LNCaP clone FGC (cell line): ENCODE measurements around the gene EML6.

Experiments used
- DNase-seq: peaks from one replicate; pipeline ENCODE4 v3.0.0-alpha.2; 2011; ENCODE audit warnings: low read depth
- H3K4me3 ChIP-seq: 2 replicates; pipeline ENCODE4 v1.5.1; 2011; ENCODE audit warnings: mild to moderate bottlenecking, low read depth, low read length, control low read depth
- TF ChIP-seq, protein P1 (sequence below): IDR thresholded peaks from 2 replicates; pipeline ENCODE4 v1.5.1; 2012; ENCODE audit warnings: mild to moderate bottlenecking; ENCODE audit not compliant: control insufficient read depth, insufficient read depth; ENCODE audit errors: extremely low read depth

The EML6 gene

DNA sequence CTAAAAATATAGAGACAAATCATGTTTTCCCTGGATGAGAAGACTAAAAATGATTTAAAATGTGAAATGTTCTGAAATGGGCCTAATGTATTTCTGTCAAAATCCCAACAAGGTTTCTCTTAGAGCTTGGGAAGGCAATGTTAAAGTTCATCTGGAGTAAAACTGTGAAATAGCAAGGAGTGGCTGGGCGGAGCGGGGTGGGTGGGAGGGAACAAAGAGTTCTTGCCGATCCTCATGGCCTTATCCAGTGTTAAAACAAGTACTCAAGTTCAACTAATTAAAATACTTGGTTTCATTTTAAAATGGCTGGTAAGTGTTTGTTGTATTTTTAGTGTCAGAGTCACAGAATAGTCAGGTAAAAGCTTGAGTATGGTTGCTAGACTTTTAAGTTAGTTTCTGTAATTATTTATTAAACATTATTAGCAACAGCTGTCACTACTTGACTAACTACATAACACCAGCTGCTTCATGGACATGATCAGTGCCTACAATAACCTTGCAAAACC lies 239.5 kb downstream of the EML6 start:
- TF ChIP-seq, protein P1, sequence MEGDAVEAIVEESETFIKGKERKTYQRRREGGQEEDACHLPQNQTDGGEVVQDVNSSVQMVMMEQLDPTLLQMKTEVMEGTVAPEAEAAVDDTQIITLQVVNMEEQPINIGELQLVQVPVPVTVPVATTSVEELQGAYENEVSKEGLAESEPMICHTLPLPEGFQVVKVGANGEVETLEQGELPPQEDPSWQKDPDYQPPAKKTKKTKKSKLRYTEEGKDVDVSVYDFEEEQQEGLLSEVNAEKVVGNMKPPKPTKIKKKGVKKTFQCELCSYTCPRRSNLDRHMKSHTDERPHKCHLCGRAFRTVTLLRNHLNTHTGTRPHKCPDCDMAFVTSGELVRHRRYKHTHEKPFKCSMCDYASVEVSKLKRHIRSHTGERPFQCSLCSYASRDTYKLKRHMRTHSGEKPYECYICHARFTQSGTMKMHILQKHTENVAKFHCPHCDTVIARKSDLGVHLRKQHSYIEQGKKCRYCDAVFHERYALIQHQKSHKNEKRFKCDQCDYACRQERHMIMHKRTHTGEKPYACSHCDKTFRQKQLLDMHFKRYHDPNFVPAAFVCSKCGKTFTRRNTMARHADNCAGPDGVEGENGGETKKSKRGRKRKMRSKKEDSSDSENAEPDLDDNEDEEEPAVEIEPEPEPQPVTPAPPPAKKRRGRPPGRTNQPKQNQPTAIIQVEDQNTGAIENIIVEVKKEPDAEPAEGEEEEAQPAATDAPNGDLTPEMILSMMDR, result no peak
- no peak for DNase-seq
- H3K4me3 ChIP-seq, result no peak overlapping the region

DNA sequence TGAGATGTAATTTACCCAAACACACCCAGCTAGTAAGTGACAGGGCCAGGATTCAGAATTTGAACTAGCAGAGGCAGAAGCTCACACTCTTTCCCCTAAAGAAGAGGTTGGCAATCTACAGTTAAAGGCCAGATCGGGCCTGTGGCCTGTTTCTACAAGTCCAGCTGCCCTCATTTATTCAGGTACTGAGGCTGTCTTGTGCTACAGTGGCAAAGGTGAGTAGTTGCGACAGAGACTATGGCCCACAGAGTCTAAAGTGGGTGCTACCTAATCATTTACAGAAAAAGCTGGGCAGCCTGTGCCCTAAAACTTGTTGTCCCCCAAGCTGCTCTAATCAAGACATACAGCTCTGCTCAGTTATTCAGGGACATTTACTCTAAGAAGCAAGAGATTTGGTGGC lies 240.0 kb downstream of the EML6 start:
- no peak for DNase-seq
- H3K4me3 ChIP-seq, result no peak overlapping the region
- TF ChIP-seq, protein P1, result no peak

DNA sequence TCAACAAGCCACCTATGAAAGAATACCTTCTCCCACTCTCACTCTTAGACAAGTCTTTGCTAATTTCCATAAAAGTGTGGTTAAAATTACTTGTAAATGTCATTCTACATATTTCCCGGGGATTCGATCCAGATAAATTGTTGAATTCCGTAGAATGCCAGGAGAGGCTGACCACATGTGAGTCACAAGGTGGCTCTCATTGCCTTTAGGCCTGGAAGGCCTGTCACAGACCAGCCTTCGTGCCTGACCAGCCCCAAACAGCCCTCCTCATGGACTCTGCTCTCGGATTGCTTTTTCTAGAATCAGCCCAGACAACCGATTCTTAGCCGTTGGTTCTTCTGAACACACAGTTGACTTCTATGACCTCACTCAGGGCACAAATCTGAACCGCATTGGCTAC lies 240.8 kb downstream of the EML6 start:
- TF ChIP-seq, protein P1, result no peak
- H3K4me3 ChIP-seq, result no peak overlapping the region
- no peak for DNase-seq

DNA sequence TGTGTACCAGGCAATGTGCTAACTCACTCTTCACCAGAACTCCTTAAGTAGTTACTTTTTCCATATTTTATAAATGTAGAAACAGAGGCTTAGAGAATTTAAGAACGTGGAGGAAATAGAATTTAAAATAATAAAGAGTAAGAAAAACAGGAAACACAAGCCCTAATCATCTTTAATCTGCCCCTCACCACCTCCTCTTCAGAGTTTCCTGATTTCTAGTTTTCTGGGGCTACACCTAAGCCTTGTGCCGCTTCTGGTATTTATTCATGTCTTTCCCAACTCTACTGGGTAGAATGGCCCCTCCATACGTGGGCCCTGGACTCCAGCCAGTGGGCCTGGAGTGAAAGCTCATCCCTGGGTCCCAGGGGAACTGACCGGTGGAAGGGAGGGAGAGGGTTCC lies 241.4 kb downstream of the EML6 start:
- DNase-seq, result no peak
- H3K4me3 ChIP-seq, result no peak overlapping the region
- TF ChIP-seq, protein P1, result no peak

DNA sequence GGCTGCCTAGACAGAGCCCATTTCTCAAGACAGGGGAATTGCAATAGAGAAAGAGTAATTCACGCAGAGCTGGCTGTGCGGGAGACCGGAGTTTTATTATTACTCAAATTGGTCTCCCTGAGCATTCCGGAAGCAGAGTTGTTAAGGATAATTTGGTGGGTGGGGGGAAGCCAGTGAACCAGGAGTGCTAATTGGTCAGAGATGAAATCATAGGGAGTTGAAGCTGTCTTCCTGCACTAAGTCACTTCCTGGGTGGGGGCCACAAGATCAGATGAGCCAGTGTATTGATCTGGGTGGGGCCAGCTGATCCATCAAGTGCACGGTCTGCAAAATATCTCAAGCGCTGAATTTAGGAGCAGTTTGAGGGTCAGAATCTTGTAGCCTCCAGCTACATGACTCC lies 242.0 kb downstream of the EML6 start:
- TF ChIP-seq, protein P1, result no peak

DNA sequence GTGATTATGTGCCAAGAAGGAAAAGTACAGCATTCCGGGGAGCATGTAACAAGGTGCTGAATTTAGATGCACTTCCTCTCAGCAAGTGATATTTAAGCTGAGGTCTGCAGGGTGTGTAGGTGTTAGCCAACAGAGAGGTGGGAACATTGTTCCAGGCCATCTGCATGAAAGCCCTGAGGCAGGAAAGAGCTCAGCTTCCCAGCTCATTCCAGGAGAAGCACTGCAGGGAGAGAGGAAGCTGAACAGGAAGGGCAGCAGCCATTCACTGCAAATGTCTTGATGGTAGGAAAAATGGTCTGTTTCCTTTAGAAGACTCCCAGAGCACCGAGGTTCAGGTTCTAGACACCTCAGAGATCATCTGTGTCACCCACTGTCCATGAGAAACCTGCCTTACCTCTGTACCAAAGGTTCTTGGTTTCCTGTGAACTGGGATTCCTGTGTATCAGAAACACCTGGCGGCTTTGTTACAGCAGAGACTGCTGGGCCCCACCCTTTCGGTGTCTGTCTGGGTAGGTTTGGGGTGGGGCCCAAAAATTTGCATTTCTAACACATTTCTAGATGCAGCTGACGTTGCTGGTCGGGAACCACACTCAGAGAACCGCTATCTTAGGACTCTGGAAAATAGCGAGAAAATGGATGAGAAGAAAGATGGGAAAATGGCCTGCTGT lies 242.8 kb downstream of the EML6 start:
- TF ChIP-seq, protein P1, result no peak
- H3K4me3 ChIP-seq, result no peak overlapping the region
- DNase-seq, result no peak

More for the DNA sequence above, 242.0 kb downstream of the EML6 start:
- H3K4me3 ChIP-seq, result no peak overlapping the region
- DNase-seq, result no peak

DNA sequence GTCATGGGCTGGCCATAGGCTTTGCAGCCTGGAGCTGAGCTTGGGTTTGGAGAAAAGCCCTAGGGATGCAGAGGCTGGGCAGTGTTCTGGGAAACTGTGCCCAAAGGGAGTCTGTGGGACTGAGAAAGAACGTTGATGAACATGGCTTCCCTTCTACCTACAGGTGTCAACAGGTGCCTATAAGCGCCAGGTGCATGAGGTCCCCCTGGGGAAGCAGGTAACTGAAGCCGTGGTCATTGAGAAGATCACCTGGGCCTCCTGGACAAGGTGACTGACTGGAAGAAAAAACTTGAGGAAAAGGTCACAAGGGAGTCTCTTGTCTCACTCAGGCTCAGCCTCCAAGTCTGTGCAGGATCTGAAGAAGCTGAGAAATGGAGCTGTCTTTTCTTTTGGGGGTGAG lies 243.4 kb downstream of the EML6 start:
- H3K4me3 ChIP-seq, result no peak overlapping the region

More for the DNA sequence above, 243.4 kb downstream of the EML6 start:
- DNase-seq, result no peak
- TF ChIP-seq, protein P1, result no peak
